Vagina (tissue), 2 donors: Measurements from ENCODE around the gene INSR. TPM values are rescaled to one million over a fixed set of nuclear protein-coding genes. Genes with fewer than 3 reads are reported as not detected.

Experiments used
- DNase-seq, 2 donors: peaks; one replicate each; pipeline ENCODE4 v3.0.0-alpha.2; 2017; ENCODE audit errors: extremely low spot score in 2 of 2
- H3K27ac ChIP-seq: fragments of 200-600 bp; sonication (generic); one replicate; pipeline ENCODE4 v1.5.1; 2019
- H3K27me3 ChIP-seq: fragments of 200-600 bp; sonication (generic); one replicate; pipeline ENCODE4 v1.5.1; 2019
- H3K36me3 ChIP-seq, 2 donors: fragments of 200-600 bp; sonication (generic); one replicate each; pipeline ENCODE4 v1.5.1; 2017 to 2019
- H3K4me1 ChIP-seq: fragments of 200-600 bp; sonication (generic); one replicate; pipeline ENCODE4 v1.5.1; 2019
- H3K4me3 ChIP-seq, 2 donors: fragments of 200-600 bp; sonication (generic); 1 replicate in 1 of 2; 2 replicates in 1 of 2; pipeline ENCODE4 v1.5.1; 2016 to 2019
- H3K9me3 ChIP-seq: fragments of 200-600 bp; sonication (generic); one replicate; pipeline ENCODE4 v1.5.1; 2019
- POLR2A ChIP-seq, 2 donors: fragments of 450-650 bp; IDR thresholded peaks; one replicate each; pipeline ENCODE4 v1.6.1; 2017; ENCODE audit warnings: antibody characterized with exemption in 2 of 2, mild to moderate bottlenecking in 2 of 2, moderate library complexity in 2 of 2
- POLR2AphosphoS5 ChIP-seq, 2 donors: sonication (generic); formaldehyde crosslinking; IDR thresholded peaks; one replicate each; pipeline ENCODE4 v1.9.0; 2017; ENCODE audit warnings: antibody characterized with exemption in 2 of 2, mild to moderate bottlenecking in 2 of 2, low read depth in 1 of 2; ENCODE audit not compliant: insufficient read depth in 1 of 2
- intact Hi-C: fragments of 100-400 bp; cut with DNase I; formaldehyde crosslinking; loops from one replicate; pipeline ENCODE4 v1.15.1; 2023
- total RNA-seq: library from RNA; depleted of rRNA; stranded (reverse); fragments of >200 nt; gene quantifications from one replicate; pipeline ENCODE4 v1.2.3, GENCODE V29; 2016
- TF ChIP-seq, protein P1 (sequence below), 3 experiments: fragments of 450-650 bp in 2 of 3; fragments of 200-600 bp in 1 of 3; sonication (generic) in 1 of 3; IDR thresholded peaks; one replicate each; pipeline ENCODE4 v1.5.1; 2017 to 2019; ENCODE audit warnings: antibody characterized with exemption in 3 of 3, mild to moderate bottlenecking in 2 of 3, moderate library complexity in 2 of 3

Gene INSR
- total RNA-seq, 1 donor from 2014 or later, result 86.7 TPM

DNA sequence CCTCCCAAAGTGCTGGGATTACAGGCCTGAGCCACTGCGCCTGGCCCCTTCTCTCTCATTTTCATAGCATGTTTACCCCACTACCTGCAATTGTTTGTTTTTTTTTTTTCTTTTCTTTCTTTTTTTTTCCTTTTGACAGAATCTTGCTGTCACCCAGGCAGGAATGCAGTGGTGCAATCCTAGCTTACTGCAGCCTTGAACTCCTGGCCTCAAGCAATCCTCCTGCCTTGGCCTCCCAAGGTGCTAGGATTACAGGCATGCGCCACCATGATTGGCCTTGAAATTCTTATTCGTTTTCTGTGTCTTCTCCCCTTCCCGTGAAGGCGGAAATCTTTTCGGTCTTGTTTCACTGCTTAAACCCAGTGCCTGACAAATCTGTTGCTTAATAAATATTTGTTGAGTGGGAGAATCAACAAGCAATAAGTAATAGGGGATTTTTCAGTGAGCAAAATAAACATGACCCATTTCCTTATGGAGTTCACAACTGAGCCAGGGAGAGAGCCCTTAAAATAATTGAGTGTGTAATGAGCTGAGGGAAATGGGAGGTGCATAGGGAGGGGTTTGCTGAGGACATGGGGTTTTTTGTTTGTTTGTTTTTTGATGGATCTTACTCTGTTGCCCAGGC lies 1.8 kb upstream of the INSR start:
- intact Hi-C loops, result no loop called here
- Histone ChIP-seq H3K4me1 (peaks cover 21% of the 10 kb centered on the region), H3K36me3 (no peaks in the 10 kb centered on the region), H3K9me3 (no peaks in the 10 kb centered on the region), H3K27me3 (no peaks in the 10 kb centered on the region), H3K4me3 (no peak overlapping the region), H3K27ac (no peak overlapping the region)
- no peak for DNase-seq
- no peak for TF ChIP-seq POLR2A (IDR thresholded peaks at IDR 0.05)
- no peak for TF ChIP-seq POLR2AphosphoS5 (IDR thresholded peaks at IDR 0.05; ENCODE audit: insufficient read depth in 1 of 2, low read depth in 1 of 2)
- TF ChIP-seq, protein P1, sequence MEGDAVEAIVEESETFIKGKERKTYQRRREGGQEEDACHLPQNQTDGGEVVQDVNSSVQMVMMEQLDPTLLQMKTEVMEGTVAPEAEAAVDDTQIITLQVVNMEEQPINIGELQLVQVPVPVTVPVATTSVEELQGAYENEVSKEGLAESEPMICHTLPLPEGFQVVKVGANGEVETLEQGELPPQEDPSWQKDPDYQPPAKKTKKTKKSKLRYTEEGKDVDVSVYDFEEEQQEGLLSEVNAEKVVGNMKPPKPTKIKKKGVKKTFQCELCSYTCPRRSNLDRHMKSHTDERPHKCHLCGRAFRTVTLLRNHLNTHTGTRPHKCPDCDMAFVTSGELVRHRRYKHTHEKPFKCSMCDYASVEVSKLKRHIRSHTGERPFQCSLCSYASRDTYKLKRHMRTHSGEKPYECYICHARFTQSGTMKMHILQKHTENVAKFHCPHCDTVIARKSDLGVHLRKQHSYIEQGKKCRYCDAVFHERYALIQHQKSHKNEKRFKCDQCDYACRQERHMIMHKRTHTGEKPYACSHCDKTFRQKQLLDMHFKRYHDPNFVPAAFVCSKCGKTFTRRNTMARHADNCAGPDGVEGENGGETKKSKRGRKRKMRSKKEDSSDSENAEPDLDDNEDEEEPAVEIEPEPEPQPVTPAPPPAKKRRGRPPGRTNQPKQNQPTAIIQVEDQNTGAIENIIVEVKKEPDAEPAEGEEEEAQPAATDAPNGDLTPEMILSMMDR (IDR thresholded peaks at IDR 0.05), result no peak

- DNase-seq, result peak in 1 of 2 donors; percentile 88
- Histone ChIP-seq H3K27me3 (no peaks in the 10 kb centered on the region), H3K36me3 (no peaks in the 10 kb centered on the region), H3K4me3 (peak overlapping the region; percentile 71 to 100), H3K4me1 (peaks cover 34% of the 10 kb centered on the region), H3K27ac (peak overlapping the region; percentile 81), H3K9me3 (no peaks in the 10 kb centered on the region)
- intact Hi-C loops, result loop anchor here (1.0 kb wide), 1 partner anchor 96 kb away; no protein-coding TSS in a partner anchor
- no peak for TF ChIP-seq POLR2A (IDR thresholded peaks at IDR 0.05)
- TF ChIP-seq, protein P1 (IDR thresholded peaks at IDR 0.05), result peak in 2 of 3 experiments; percentile 21 to 32
- TF ChIP-seq POLR2AphosphoS5 (IDR thresholded peaks at IDR 0.05; ENCODE audit: insufficient read depth in 1 of 2, low read depth in 1 of 2), result peak in 1 of 2 donors; percentile 50
These were observed 471 bp upstream of the INSR start for GRCh38 chr19:7294558-7295212.

DNA sequence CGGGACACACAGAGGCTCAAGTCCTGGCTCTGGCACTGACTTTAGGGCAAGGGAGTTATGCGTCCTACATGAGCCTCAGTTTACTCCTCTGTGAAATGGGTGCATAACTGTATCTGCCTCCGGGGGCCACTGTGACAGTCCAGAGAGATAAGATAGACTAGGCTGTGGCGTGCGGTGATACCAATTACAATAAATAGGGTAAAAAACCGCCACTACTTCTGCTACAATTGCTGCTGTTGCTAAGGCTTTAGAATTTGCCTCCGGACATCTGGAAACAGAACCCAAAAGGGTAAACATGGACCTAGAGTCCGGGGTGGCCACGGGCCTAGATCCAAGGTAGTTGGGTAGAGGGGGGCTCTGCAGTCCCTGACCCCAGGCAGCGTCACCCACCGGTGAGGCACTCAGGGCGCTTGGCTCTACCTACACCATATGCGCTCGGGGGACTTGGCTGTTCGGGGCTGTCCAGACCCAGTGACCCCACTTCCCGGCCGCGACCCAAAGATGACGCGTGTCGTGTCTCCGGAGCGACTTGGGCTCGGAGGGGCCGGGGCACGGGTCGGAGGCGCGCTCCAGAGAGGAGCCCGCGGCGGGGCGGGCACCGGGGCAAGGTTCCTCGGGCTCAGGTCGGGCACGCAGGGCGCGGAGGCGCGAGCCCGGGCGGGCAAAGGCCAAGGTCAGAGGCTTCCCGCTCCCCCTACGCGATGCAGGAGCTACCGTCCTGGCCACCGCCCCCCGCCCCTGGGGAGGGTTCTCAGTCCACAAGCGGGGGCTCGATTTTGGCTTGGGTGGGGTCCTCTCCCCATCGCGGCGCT lies 1.1 kb downstream of the INSR start:
- Histone ChIP-seq H3K36me3 (no peaks in the 10 kb centered on the region), H3K27me3 (no peaks in the 10 kb centered on the region), H3K4me1 (peaks cover 34% of the 10 kb centered on the region), H3K4me3 (peak overlapping the region; percentile 71 to 100), H3K27ac (peak overlapping the region; percentile 81), H3K9me3 (no peaks in the 10 kb centered on the region)
- intact Hi-C loops, result no loop called here
- DNase-seq, result no peak
- TF ChIP-seq POLR2A (IDR thresholded peaks at IDR 0.05) (no peak), POLR2AphosphoS5 (IDR thresholded peaks at IDR 0.05; ENCODE audit: insufficient read depth in 1 of 2, low read depth in 1 of 2) (peak in 1 of 2 donors; percentile 13)
- TF ChIP-seq, protein P1 (IDR thresholded peaks at IDR 0.05), result no peak

DNA sequence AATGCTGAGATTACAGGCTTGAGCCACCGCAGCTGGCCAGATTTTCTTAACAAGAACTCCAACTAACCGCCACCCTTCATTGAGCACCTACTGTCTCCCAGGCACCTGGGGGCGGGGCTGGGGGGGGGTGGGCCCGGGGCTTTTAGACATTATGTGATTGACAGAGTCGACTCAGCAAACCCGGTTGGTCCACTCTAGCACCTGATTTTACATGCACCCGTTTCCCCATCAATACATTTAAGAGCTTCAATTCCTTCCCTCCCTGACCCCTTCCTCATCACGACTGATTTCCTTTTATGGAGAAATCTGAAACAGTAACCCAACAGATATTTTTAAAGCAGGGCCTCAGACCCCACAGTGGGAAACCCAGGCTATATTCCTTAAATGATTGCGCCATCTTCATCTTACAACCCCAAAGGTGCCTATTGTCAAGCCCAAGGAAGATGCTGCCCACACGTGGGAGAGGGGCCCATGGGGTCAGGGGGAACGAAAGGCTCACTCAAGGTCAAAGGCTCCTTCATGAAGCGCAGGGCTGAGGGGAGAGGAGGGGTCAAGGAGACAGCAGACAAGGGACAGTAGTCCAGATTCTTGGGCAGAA lies 1.8 kb downstream of the INSR start:
- H3K27me3 ChIP-seq, result no peaks in the 10 kb centered on the region
- intact Hi-C loops, result no loop called here
- H3K9me3 ChIP-seq, result no peaks in the 10 kb centered on the region
- peak overlapping the region; percentile 81 for H3K27ac ChIP-seq
- no peaks in the 10 kb centered on the region for H3K36me3 ChIP-seq
- H3K4me1 ChIP-seq, result peaks cover 34% of the 10 kb centered on the region
- DNase-seq, result no peak
- H3K4me3 ChIP-seq, result peak overlapping the region; percentile 71 to 100
- TF ChIP-seq, protein P1 (IDR thresholded peaks at IDR 0.05), result no peak
- TF ChIP-seq POLR2AphosphoS5 (IDR thresholded peaks at IDR 0.05; ENCODE audit: insufficient read depth in 1 of 2, low read depth in 1 of 2) (no peak), POLR2A (IDR thresholded peaks at IDR 0.05) (no peak)
